Measurements from ENCODE around the gene TPCN2.

- TF ChIP-seq CTCF (IDR thresholded peaks at IDR 0.05; ENCODE audit: insufficient read depth, low read depth, low read length) (no peak), EZH2 (IDR thresholded peaks at IDR 0.05; ENCODE audit: insufficient read depth, low read length) (no peak)
Observed at GRCh38 chr11:69071086-69071800, 22.5 kb downstream of the TPCN2 start.
